ENCODE data around the gene MYCBP2.

MYCBP2 gene

GRCh38 chr13:77084755-77085154, 242.1 kb downstream of the MYCBP2 start:
- DNase-seq, result no peak

DNA sequence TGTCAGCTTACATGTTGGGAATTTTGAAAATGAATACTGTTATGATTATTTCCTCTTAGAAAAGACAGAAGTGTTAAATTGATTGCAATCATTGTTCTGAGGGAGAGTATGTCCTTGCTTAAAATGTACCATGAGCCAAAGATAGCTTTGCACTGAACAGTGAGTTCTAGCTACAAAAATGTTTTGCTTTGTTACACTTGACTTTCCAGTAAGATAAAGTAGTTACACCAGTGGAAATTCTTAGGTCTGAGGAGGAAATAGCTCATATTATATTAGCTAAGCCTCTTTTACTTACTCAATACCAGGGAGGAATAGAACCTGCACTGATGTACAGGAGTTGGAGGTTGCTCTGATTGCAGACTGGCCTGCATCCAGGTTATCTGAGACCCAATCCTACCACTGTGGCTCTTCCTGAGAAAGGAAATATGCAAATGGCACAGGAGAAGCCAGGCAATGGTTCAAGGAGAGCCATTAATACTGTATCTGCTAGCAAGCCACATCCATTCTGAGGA, 246.9 kb downstream of the MYCBP2 start:
- DNase-seq, result no peak

DNA sequence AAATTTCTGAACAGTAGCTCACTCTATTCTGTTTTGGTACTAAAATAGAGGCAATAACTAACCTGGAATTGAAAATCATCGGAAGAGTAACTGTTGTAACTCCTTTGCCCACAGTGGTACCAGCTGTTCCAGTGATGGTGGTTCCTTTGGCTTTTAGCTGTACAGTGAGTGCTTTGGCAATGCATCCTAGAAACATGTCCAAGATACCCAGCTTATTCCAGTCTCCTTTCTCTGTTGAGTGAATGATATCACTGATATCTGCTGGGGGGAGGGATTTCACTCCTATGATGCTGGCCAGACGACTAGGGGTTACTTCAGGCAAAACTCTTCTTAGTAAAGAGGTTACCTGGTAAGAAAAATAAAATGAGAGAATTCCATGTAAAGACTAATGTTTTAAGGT, 259.4 kb downstream of the MYCBP2 start:
- DNase-seq, result no peak

DNA sequence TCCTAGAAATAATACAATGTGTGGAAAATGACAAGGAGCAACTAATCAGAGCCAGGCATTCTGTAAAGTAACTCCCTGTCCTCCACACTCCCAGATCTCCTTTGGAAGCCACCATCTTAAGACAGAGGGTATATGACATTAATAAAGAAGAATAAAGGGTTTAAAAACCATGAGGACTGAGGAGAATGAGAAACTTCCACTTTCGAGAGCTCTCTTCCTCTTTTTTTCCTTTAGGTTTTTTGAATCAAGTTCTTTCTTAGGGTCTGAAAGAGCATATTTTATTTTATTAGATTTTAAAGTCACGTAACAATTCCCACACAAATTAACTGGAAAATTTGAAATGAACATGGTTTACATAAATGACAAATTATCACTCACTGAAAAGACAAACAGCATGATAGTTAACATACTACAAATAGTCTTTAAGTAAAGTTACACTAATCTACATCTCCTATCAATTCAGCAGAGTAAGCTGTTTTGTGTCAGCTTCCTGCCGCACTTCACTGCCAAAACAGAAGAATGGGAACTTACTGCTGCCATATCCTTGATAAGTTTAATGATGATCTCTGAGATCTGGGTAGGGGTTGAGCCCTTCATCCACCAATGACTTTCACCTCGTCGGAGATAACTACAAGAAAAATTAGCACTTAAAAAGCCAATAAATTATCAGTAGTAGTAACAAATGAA, 261.3 kb downstream of the MYCBP2 start:
- no peak for DNase-seq

GRCh38 chr13:77062097-77062496, 264.8 kb downstream of the MYCBP2 start:
- no peak for DNase-seq

DNA sequence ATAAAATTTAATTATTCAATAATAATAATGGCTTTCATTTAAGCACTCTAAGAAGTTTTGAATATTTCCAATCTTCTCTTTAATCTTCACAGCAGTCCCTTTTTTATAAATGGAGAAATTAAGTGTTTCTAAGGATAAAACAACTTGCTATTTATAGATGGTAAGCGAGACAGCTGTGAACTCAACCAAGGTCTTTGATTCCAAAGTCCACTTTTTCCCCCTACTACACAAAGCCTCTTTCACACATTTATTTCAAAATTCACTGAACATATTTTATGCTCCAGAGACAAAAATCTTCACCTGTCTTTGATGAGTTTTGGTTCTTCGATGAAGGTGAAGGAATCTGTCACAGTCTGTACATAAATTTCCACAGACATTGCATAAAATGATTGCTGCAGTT, 265.5 kb downstream of the MYCBP2 start:
- DNase-seq, result no peak

DNA sequence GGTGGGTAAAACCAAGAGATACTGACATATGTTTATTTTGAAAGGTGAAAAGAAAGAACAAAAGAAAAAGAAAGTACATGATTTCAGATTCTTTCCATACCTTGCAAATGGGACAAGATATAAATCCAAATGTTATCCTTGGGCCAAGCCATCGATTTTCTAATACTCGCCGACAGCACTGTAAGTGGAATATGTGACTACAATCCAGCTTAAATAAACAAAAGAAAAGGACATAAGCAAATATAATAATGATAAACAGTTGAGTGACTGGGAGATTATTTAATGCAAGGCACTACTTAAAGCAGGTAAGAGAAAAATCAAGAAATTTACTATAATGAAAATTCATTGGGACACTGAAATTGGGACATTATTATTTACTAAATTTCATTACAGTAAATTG, 270.0 kb downstream of the MYCBP2 start:
- DNase-seq, result no peak

DNA sequence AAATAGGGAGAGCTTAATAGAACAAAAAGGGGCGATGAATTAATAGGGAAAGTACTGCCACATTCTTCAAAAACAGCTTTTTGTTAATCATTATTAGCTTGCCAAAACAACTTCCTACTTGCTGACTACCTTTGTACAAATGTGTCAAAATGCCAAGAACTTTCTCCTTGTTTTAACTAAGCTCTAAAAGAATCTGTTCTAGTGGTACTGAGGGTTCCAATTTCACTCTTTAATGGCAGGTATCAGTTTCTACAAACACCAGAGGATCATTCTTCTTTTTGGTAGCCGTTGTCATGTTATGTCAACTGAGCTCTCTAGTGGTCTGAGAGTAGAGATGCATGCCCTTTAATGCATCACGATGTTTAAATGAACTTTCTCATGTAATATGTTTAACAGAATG, 270.5 kb downstream of the MYCBP2 start:
- no peak for DNase-seq

GRCh38 chr13:77055158-77055557, 271.7 kb downstream of the MYCBP2 start:
- no peak for DNase-seq

DNA sequence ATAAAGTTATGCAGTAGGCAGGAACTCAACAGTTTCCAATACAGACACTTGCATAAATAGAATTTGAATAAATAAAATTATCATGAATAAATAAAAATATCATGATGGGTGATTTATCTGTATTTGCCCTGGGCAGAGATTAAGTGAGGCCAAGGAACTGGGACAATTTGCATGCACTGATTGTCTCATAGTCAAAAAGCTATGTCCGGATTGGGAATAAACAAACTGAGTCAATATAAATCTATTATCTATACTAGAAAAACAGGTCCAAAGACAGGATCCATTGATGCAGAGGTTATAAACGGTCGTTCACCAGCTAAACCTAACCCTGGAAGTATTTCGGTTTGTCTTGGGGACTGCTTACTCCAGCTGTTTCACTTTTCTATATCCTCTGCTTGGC, 273.7 kb downstream of the MYCBP2 start:
- no peak for DNase-seq

- no peak for DNase-seq
Measured at GRCh38 chr13:77048681-77049080, 278.2 kb downstream of the MYCBP2 start.

DNA sequence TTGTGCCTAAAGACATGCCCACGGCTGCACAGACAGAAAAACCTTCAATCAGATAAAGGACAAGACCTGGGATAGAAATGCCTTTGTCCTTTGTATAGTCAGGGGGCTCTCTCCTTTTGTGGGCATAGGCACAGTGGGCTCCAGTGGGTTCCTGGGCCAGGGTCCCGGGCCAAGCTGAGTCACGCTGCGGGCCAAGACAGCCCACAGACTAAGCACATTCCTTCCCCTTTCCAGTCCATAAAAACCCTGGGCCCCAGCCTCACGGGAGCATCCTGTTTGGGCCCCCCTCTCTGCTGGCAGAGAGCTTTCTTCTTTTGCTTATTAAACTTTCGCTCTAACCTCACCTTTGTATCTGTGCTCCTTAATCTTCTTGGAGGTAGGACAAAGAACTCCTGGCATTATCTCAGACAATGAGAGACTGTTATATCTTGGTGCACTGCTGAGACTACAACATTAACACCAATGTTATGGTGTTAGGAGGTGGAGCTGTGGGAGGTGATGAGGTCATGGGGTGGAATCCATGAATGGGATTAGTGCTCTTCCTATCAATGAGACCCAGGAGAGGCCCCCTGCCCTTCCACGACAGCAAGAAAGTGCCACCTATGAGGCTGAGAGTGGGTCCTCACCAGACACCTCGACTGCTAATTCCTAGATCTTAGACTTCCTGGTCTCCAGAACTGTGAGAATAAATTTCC, 279.1 kb downstream of the MYCBP2 start:
- no peak for DNase-seq

- DNase-seq, result no peak
Measured at GRCh38 chr13:77042566-77043177, 284.2 kb downstream of the MYCBP2 start.

- DNase-seq, result no peak
Measured at GRCh38 chr13:77040835-77041234, 286.1 kb downstream of the MYCBP2 start.

DNA sequence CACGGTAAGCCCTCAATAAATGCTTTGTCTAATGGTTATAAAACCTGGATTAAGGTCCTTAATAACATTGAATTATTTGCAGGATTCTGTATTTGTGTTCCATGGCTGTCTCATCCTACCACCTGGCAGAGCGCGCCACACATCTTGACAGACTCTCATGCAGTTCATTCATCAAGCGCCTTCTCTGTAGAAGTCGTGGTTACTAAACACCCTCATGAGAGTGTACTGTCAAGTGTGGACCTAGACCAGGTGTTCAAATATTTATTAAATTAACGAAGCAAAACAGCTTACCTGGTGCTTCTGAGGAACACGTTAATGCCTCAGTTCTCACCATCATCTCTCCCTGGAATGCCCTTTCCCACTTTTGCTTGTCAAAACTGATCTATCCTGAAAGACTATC, 286.8 kb downstream of the MYCBP2 start:
- DNase-seq, result no peak

- no peak for DNase-seq
Measured at GRCh38 chr13:77038907-77039480, 287.9 kb downstream of the MYCBP2 start.

DNA sequence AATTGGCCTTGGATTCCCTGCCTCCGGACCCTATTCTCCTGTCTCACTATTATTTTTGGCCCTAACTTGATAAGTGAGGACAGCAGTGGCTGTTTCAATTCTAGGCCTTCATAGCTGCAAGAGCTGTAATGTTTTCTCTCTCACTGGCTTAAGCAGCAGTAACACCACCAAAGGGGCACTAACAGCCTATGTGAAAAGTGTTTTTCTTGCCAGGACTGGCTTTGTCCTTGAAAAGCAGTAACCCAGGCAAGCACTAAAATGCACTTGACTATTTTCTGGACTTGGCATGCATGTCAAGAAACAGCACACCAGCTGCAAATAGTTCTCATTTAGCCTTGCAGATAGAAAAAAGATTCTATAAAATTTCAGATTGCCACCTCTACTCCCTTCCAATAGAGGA, 290.6 kb downstream of the MYCBP2 start:
- no peak for DNase-seq

- DNase-seq, result no peak
Measured at GRCh38 chr13:77034881-77035280, 292.0 kb downstream of the MYCBP2 start.

GRCh38 chr13:77033717-77034302, 293.1 kb downstream of the MYCBP2 start:
- no peak for DNase-seq

DNA sequence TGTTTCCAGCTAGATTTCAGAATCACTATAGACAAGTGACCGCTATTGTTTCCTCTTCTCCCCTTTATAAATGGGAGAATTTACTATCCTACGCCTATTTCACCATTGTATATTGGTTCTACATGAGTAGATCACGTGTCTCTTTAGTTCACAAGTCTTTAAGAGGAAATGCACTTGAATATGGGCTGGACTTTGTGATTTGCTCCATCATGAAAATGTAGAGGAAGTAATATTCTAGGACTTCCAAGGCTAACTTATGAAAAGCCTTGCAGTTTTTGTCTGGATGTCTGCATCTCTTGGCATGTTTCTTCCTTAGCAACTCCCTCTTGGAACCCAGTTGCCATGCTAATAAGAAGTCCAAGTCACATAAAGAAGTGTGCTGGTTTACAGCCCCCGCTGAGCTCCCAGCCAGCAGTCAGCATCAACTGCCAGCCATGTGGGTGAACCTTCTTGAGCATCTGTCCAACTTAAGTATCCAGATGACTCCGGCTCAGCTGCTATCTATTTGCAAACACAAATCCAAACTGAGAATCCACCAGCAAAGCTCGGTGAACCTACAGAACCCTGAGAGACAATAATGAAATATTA, 295.1 kb downstream of the MYCBP2 start:
- DNase-seq, result no peak

DNA sequence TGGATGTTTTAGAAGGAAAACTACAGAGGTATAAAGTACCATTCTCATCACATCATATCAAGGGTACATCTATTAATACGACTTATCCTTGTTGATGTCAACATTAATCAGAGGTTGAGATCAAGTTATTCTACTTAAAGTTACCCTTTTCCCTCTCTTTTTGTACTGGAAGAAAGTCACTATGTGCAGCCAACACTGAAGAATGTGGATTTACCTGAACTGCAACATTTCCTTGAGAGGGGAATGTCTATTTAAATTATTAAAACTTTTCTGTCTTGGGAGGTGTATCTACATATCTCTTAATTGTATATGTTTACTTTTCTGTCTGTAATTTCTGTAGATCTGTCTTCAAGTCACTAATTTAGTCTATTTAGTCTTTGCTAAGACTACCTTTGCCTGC, 297.5 kb downstream of the MYCBP2 start:
- no peak for DNase-seq

DNA sequence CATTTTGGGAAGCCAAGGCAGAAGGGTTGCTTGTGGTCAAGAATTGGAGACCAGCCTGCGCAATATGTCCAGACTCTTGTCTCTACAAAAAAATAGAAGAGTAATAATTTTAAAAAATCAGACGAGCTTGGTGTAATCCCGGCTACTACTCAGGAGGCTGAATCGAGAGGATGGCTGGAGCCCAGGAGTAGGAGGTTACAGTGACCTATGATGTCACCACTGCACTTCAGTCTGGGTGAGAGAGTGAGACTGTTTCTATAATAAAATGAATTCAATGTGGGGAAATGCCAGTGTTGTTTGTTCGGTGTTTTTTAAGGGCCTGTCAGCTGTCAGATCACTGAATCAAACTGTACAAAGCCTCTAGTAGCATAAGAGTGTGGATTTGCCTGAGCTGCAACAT, 298.7 kb downstream of the MYCBP2 start:
- DNase-seq, result no peak

Data from activated CD4-positive, alpha-beta T cell treated with anti-CD3 and anti-CD28 coated beads for 48 hours (primary cell).